ENCODE measurements around the gene KCNIP1.

KCNIP1 gene

GRCh38 chr5:170510559-170510958 lies 6.7 kb downstream of the KCNIP1 start:
- Histone ChIP-seq H3K9me3 (ENCODE audit: insufficient read depth, low read depth, low read length) (no peaks in the 10 kb centered on the region), H3K4me1 (ENCODE audit: insufficient read depth, low read length) (no peaks in the 10 kb centered on the region; the same call in 1 of the 2 replicates), H3K4me3 (ENCODE audit: low read length) (no peak overlapping the region), H3K36me3 (ENCODE audit: insufficient read depth, low read depth, low read length) (no peaks in the 10 kb centered on the region), H3K27ac (ENCODE audit: low read length) (no peak overlapping the region), H3K27me3 (ENCODE audit: insufficient read depth, low read length) (peaks cover 18% of the 10 kb centered on the region), H3K9ac (ENCODE audit: low read depth, low read length) (no peak overlapping the region)

GRCh38 chr5:170511551-170512258 lies 7.9 kb downstream of the KCNIP1 start:
- no peaks in the 10 kb centered on the region; the same call in 1 of the 2 replicates for H3K4me1 ChIP-seq (ENCODE audit: insufficient read depth, low read length)
- H3K27ac ChIP-seq (ENCODE audit: low read length), result no peak overlapping the region
- no peaks in the 10 kb centered on the region for H3K9me3 ChIP-seq (ENCODE audit: insufficient read depth, low read depth, low read length)
- H3K36me3 ChIP-seq (ENCODE audit: insufficient read depth, low read depth, low read length), result no peaks in the 10 kb centered on the region
- no peak overlapping the region for H3K9ac ChIP-seq (ENCODE audit: low read depth, low read length)
- peaks cover 7% of the 10 kb centered on the region; the same call in 1 of the 2 replicates for H3K27me3 ChIP-seq (ENCODE audit: insufficient read depth, low read length)
- no peak overlapping the region for H3K4me3 ChIP-seq (ENCODE audit: low read length)

GRCh38 chr5:170513856-170514525 lies 10.2 kb downstream of the KCNIP1 start:
- no peaks in the 10 kb centered on the region for H3K27me3 ChIP-seq (ENCODE audit: insufficient read depth, low read length)
- no peaks in the 10 kb centered on the region for H3K4me1 ChIP-seq (ENCODE audit: insufficient read depth, low read length)
- no peaks in the 10 kb centered on the region for H3K9me3 ChIP-seq (ENCODE audit: insufficient read depth, low read depth, low read length)
- no peak overlapping the region for H3K27ac ChIP-seq (ENCODE audit: low read length)
- H3K9ac ChIP-seq (ENCODE audit: low read depth, low read length), result no peak overlapping the region
- H3K4me3 ChIP-seq (ENCODE audit: low read length), result no peak overlapping the region
- H3K36me3 ChIP-seq (ENCODE audit: insufficient read depth, low read depth, low read length), result no peaks in the 10 kb centered on the region

- Histone ChIP-seq H3K9me3 (ENCODE audit: insufficient read depth, low read depth, low read length) (no peaks in the 10 kb centered on the region), H3K9ac (ENCODE audit: low read depth, low read length) (no peak overlapping the region), H3K4me3 (ENCODE audit: low read length) (no peak overlapping the region), H3K4me1 (ENCODE audit: insufficient read depth, low read length) (no peaks in the 10 kb centered on the region), H3K27ac (ENCODE audit: low read length) (no peak overlapping the region), H3K27me3 (ENCODE audit: insufficient read depth, low read length) (no peaks in the 10 kb centered on the region), H3K36me3 (ENCODE audit: insufficient read depth, low read depth, low read length) (no peaks in the 10 kb centered on the region)
Observed at GRCh38 chr5:170517411-170517810, 13.6 kb downstream of the KCNIP1 start.

GRCh38 chr5:170518277-170518676 lies 14.5 kb downstream of the KCNIP1 start:
- Histone ChIP-seq H3K4me1 (ENCODE audit: insufficient read depth, low read length) (no peaks in the 10 kb centered on the region), H3K9ac (ENCODE audit: low read depth, low read length) (no peak overlapping the region), H3K27me3 (ENCODE audit: insufficient read depth, low read length) (no peaks in the 10 kb centered on the region), H3K4me3 (ENCODE audit: low read length) (no peak overlapping the region), H3K9me3 (ENCODE audit: insufficient read depth, low read depth, low read length) (no peaks in the 10 kb centered on the region), H3K27ac (ENCODE audit: low read length) (no peak overlapping the region), H3K36me3 (ENCODE audit: insufficient read depth, low read depth, low read length) (no peaks in the 10 kb centered on the region)

- H3K36me3 ChIP-seq (ENCODE audit: insufficient read depth, low read depth, low read length), result no peaks in the 10 kb centered on the region
- no peak overlapping the region for H3K4me3 ChIP-seq (ENCODE audit: low read length)
- H3K27me3 ChIP-seq (ENCODE audit: insufficient read depth, low read length), result no peaks in the 10 kb centered on the region
- no peaks in the 10 kb centered on the region for H3K9me3 ChIP-seq (ENCODE audit: insufficient read depth, low read depth, low read length)
- H3K27ac ChIP-seq (ENCODE audit: low read length), result no peak overlapping the region
- no peak overlapping the region for H3K9ac ChIP-seq (ENCODE audit: low read depth, low read length)
- H3K4me1 ChIP-seq (ENCODE audit: insufficient read depth, low read length), result no peaks in the 10 kb centered on the region
Observed at GRCh38 chr5:170519549-170519948, 15.7 kb downstream of the KCNIP1 start.

- Histone ChIP-seq H3K27ac (ENCODE audit: low read length) (no peak overlapping the region), H3K4me1 (ENCODE audit: insufficient read depth, low read length) (no peaks in the 10 kb centered on the region), H3K27me3 (ENCODE audit: insufficient read depth, low read length) (no peaks in the 10 kb centered on the region), H3K9ac (ENCODE audit: low read depth, low read length) (no peak overlapping the region), H3K36me3 (ENCODE audit: insufficient read depth, low read depth, low read length) (no peaks in the 10 kb centered on the region), H3K4me3 (ENCODE audit: low read length) (no peak overlapping the region), H3K9me3 (ENCODE audit: insufficient read depth, low read depth, low read length) (no peaks in the 10 kb centered on the region)
Observed at GRCh38 chr5:170520372-170520771, 16.6 kb downstream of the KCNIP1 start.

- Histone ChIP-seq H3K4me1 (ENCODE audit: insufficient read depth, low read length) (no peaks in the 10 kb centered on the region), H3K27ac (ENCODE audit: low read length) (no peak overlapping the region), H3K4me3 (ENCODE audit: low read length) (no peak overlapping the region), H3K27me3 (ENCODE audit: insufficient read depth, low read length) (no peaks in the 10 kb centered on the region), H3K36me3 (ENCODE audit: insufficient read depth, low read depth, low read length) (no peaks in the 10 kb centered on the region), H3K9me3 (ENCODE audit: insufficient read depth, low read depth, low read length) (no peaks in the 10 kb centered on the region), H3K9ac (ENCODE audit: low read depth, low read length) (no peak overlapping the region)
Observed at GRCh38 chr5:170522211-170523141, 18.7 kb downstream of the KCNIP1 start.

- no peaks in the 10 kb centered on the region for H3K9me3 ChIP-seq (ENCODE audit: insufficient read depth, low read depth, low read length)
- no peaks in the 10 kb centered on the region for H3K27me3 ChIP-seq (ENCODE audit: insufficient read depth, low read length)
- no peak overlapping the region for H3K27ac ChIP-seq (ENCODE audit: low read length)
- H3K4me3 ChIP-seq (ENCODE audit: low read length), result no peak overlapping the region
- no peaks in the 10 kb centered on the region for H3K4me1 ChIP-seq (ENCODE audit: insufficient read depth, low read length)
- no peaks in the 10 kb centered on the region for H3K36me3 ChIP-seq (ENCODE audit: insufficient read depth, low read depth, low read length)
- H3K9ac ChIP-seq (ENCODE audit: low read depth, low read length), result no peak overlapping the region
Observed at GRCh38 chr5:170523142-170523551, 19.3 kb downstream of the KCNIP1 start.

- Histone ChIP-seq H3K4me3 (ENCODE audit: low read length) (no peak overlapping the region), H3K36me3 (ENCODE audit: insufficient read depth, low read depth, low read length) (no peaks in the 10 kb centered on the region), H3K27me3 (ENCODE audit: insufficient read depth, low read length) (no peaks in the 10 kb centered on the region), H3K4me1 (ENCODE audit: insufficient read depth, low read length) (no peaks in the 10 kb centered on the region), H3K9ac (ENCODE audit: low read depth, low read length) (no peak overlapping the region), H3K9me3 (ENCODE audit: insufficient read depth, low read depth, low read length) (no peaks in the 10 kb centered on the region), H3K27ac (ENCODE audit: low read length) (no peak overlapping the region)
Observed at GRCh38 chr5:170523830-170524229, 20.0 kb downstream of the KCNIP1 start.

- no peaks in the 10 kb centered on the region for H3K36me3 ChIP-seq (ENCODE audit: insufficient read depth, low read depth, low read length)
- H3K9me3 ChIP-seq (ENCODE audit: insufficient read depth, low read depth, low read length), result no peaks in the 10 kb centered on the region
- no peak overlapping the region for H3K9ac ChIP-seq (ENCODE audit: low read depth, low read length)
- H3K4me3 ChIP-seq (ENCODE audit: low read length), result no peak overlapping the region
- no peaks in the 10 kb centered on the region for H3K4me1 ChIP-seq (ENCODE audit: insufficient read depth, low read length)
- H3K27ac ChIP-seq (ENCODE audit: low read length), result no peak overlapping the region
- H3K27me3 ChIP-seq (ENCODE audit: insufficient read depth, low read length), result no peaks in the 10 kb centered on the region
Observed at GRCh38 chr5:170524576-170524975, 20.8 kb downstream of the KCNIP1 start.
